ENCODE results near the gene SPRED2. TPM values are rescaled to one million over a fixed set of nuclear protein-coding genes. Genes with fewer than 3 reads are reported as not detected.
A peak's percentile ranks its signal among the peaks of the same experiment; 100 is the strongest.

Gene SPRED2
- total RNA-seq, 2 experiments from 2014 or later = 6.1 to 8.9 TPM

GRCh38 chr2:65357095-65357958 lies 75.1 kb downstream of the SPRED2 start:
- H3K36me3 Mint-ChIP-seq = no peaks in the 10 kb centered on the region

GRCh38 chr2:65355186-65355831 lies 77.1 kb downstream of the SPRED2 start:
- intact Hi-C loops (cut with micrococcal nuclease) = loop anchor here (5.0 kb wide), 1 partner anchor 128 kb away; the partner anchor contains the start of gene ACTR2
- Mint-ChIP-seq H3K27me3 (no peaks in the 10 kb centered on the region), H3K27ac (no peak overlapping the region), H3K36me3 (no peaks in the 10 kb centered on the region), H3K9me3 (no peaks in the 10 kb centered on the region), H3K4me3 (no peak overlapping the region), H3K4me1 (ENCODE audit: low read depth) (peaks cover 22% of the 10 kb centered on the region)
- POLR2A ChIA-PET = no interaction called here
- DNase-seq = no peak
- CTCF ChIA-PET = no interaction called here

More at GRCh38 chr2:65357095-65357958, 75.1 kb downstream of the SPRED2 start:
- peak; percentile 27 for DNase-seq
- H3K9me3 Mint-ChIP-seq = no peaks in the 10 kb centered on the region
- peaks cover 34% of the 10 kb centered on the region for H3K4me1 Mint-ChIP-seq (ENCODE audit: low read depth)
- intact Hi-C loops (cut with micrococcal nuclease) = loop anchor here (1.0 to 5.0 kb wide), 3 partner anchors 56 to 130 kb away; partner anchors contain the start of gene ACTR2
- H3K27ac Mint-ChIP-seq = peak overlapping the region; percentile 28
- no peaks in the 10 kb centered on the region for H3K27me3 Mint-ChIP-seq
- ChIA-PET POLR2A (interaction anchor here (1.6 to 3.7 kb wide), 2 partner anchors 37 to 80 kb away, joined by 4 to 17 read pairs; no protein-coding TSS in a partner anchor), CTCF (interaction anchor here (0.8 to 2.5 kb wide), 3 partner anchors 26 to 75 kb away, joined by 3 to 13 read pairs (median 3); no protein-coding TSS in a partner anchor)
- no peak overlapping the region for H3K4me3 Mint-ChIP-seq

DNA sequence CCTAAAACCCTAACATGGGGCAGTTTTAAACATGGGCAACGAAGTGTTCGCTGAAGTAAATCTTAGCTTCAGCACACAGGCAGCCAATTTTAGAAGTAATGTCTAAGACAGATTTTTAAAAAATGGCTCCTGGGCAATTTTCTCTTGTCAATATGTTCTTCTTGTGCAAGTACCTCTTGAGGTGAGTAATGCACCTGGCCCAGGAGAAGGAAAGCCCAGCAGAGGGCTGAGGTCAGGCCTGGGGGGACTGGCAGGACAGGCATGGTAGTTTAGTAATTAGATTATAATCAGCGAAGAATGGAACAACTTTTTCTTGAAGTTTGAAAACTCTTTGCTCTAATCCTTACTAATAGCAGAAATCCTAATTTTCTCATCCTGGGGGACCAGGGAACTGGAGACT lies 77.6 kb downstream of the SPRED2 start:
- no peak for DNase-seq
- ChIA-PET POLR2A (no interaction called here), CTCF (no interaction called here)
- Mint-ChIP-seq H3K27ac (no peak overlapping the region), H3K4me3 (no peak overlapping the region), H3K4me1 (ENCODE audit: low read depth) (peaks cover 22% of the 10 kb centered on the region), H3K9me3 (no peaks in the 10 kb centered on the region), H3K36me3 (no peaks in the 10 kb centered on the region), H3K27me3 (no peaks in the 10 kb centered on the region)
- intact Hi-C loops (cut with micrococcal nuclease) = loop anchor here (5.0 kb wide), 1 partner anchor 127 kb away; the partner anchor contains the start of gene ACTR2

GRCh38 chr2:65353927-65354326 lies 78.5 kb downstream of the SPRED2 start:
- no peak for DNase-seq
- CTCF ChIA-PET = no interaction called here
- intact Hi-C loops (cut with micrococcal nuclease) = no loop called here
- no peaks in the 10 kb centered on the region for H3K27me3 Mint-ChIP-seq
- H3K4me1 Mint-ChIP-seq (ENCODE audit: low read depth) = peaks cover 20% of the 10 kb centered on the region
- H3K9me3 Mint-ChIP-seq = no peaks in the 10 kb centered on the region
- POLR2A ChIA-PET = no interaction called here
- H3K36me3 Mint-ChIP-seq = no peaks in the 10 kb centered on the region
- H3K4me3 Mint-ChIP-seq = no peak overlapping the region
- no peak overlapping the region for H3K27ac Mint-ChIP-seq

GRCh38 chr2:65353046-65353445 lies 79.4 kb downstream of the SPRED2 start:
- Mint-ChIP-seq H3K4me1 (ENCODE audit: low read depth) (peaks cover 11% of the 10 kb centered on the region), H3K9me3 (no peaks in the 10 kb centered on the region), H3K4me3 (no peak overlapping the region), H3K36me3 (no peaks in the 10 kb centered on the region), H3K27ac (no peak overlapping the region), H3K27me3 (no peaks in the 10 kb centered on the region)
- intact Hi-C loops (cut with micrococcal nuclease) = no loop called here
- CTCF ChIA-PET = interaction anchor here (1.1 kb wide), 2 partner anchors 32 to 88 kb away, joined by 4 read pairs; no protein-coding TSS in a partner anchor
- POLR2A ChIA-PET = no interaction called here
- DNase-seq = no peak

GRCh38 chr2:65351948-65352595 lies 80.3 kb downstream of the SPRED2 start:
- CTCF ChIA-PET = interaction anchor here (1.1 kb wide), 2 partner anchors 31 to 87 kb away, joined by 4 read pairs; no protein-coding TSS in a partner anchor
- Mint-ChIP-seq H3K4me3 (no peak overlapping the region), H3K4me1 (ENCODE audit: low read depth) (peaks cover 1% of the 10 kb centered on the region), H3K36me3 (no peaks in the 10 kb centered on the region), H3K9me3 (no peaks in the 10 kb centered on the region), H3K27me3 (no peaks in the 10 kb centered on the region), H3K27ac (no peak overlapping the region)
- DNase-seq = no peak
- POLR2A ChIA-PET = no interaction called here
- intact Hi-C loops (cut with micrococcal nuclease) = no loop called here

- POLR2A ChIA-PET = interaction anchor here (1.3 kb wide), 1 partner anchor 31 kb away, joined by 4 read pairs; no protein-coding TSS in a partner anchor
- CTCF ChIA-PET = interaction anchor here (1.0 to 1.5 kb wide), 2 partner anchors 13 to 31 kb away, joined by 4 to 5 read pairs; no protein-coding TSS in a partner anchor
- Mint-ChIP-seq H3K9me3 (no peaks in the 10 kb centered on the region), H3K36me3 (no peaks in the 10 kb centered on the region), H3K4me1 (ENCODE audit: low read depth) (no peaks in the 10 kb centered on the region), H3K4me3 (no peak overlapping the region), H3K27ac (no peak overlapping the region), H3K27me3 (no peaks in the 10 kb centered on the region)
- no peak for DNase-seq
- intact Hi-C loops (cut with micrococcal nuclease) = no loop called here
Measured at GRCh38 chr2:65351234-65351947, 81.0 kb downstream of the SPRED2 start.

DNA sequence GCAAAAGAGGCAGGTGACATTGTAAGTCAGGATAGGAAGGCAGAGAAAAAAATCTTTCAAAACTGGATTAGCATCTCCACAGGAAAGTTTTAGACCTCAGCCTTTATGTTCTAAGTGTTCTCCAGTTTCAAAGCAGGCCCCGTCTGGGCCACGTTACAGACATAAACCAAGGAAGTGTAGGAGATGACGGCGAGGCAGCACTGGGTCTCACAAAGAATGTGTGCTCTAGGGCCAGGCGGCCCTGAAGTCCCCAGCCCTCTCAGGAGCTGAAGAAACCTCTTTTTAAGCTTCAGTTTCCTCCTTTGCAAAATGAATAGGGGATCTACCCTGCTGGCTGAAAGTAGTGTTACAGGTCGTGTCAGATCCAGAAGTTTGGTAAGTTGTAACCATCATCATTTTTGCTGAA lies 81.7 kb downstream of the SPRED2 start:
- ChIA-PET CTCF (interaction anchor here (1.0 to 1.5 kb wide), 2 partner anchors 14 to 30 kb away, joined by 4 to 5 read pairs; no protein-coding TSS in a partner anchor), POLR2A (interaction anchor here (1.3 kb wide), 1 partner anchor 31 kb away, joined by 4 read pairs; no protein-coding TSS in a partner anchor)
- Mint-ChIP-seq H3K36me3 (no peaks in the 10 kb centered on the region), H3K27me3 (no peaks in the 10 kb centered on the region), H3K27ac (no peak overlapping the region), H3K4me1 (ENCODE audit: low read depth) (no peaks in the 10 kb centered on the region), H3K9me3 (no peaks in the 10 kb centered on the region), H3K4me3 (no peak overlapping the region)
- intact Hi-C loops (cut with micrococcal nuclease) = no loop called here
- no peak for DNase-seq

DNA sequence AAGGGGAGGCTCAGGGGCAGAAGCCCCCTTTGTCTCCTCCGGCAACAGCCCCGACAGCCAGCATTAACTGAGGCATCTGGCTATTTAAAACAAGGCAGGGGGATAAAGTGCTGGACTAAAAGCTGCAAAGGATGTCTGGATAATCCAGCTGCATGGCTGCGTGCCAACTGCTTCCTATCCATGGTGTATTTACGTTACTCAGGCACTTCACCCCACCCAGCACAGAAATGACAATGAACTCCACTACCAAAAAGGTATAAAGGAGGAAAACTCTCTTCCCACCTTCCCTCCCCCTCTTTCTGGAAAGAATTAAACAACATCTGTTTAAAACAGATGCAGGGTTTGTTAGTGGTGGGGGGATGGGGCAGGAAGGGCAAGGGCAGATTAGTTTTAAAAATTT lies 82.5 kb downstream of the SPRED2 start:
- no peak overlapping the region for H3K27ac Mint-ChIP-seq
- H3K9me3 Mint-ChIP-seq = no peaks in the 10 kb centered on the region
- H3K27me3 Mint-ChIP-seq = no peaks in the 10 kb centered on the region
- ChIA-PET POLR2A (no interaction called here), CTCF (interaction anchor here (1.5 kb wide), 1 partner anchor 14 kb away, joined by 5 read pairs; no protein-coding TSS in a partner anchor)
- H3K36me3 Mint-ChIP-seq = no peaks in the 10 kb centered on the region
- no peak for DNase-seq
- no peaks in the 10 kb centered on the region for H3K4me1 Mint-ChIP-seq (ENCODE audit: low read depth)
- intact Hi-C loops (cut with micrococcal nuclease) = no loop called here
- H3K4me3 Mint-ChIP-seq = no peak overlapping the region

DNA sequence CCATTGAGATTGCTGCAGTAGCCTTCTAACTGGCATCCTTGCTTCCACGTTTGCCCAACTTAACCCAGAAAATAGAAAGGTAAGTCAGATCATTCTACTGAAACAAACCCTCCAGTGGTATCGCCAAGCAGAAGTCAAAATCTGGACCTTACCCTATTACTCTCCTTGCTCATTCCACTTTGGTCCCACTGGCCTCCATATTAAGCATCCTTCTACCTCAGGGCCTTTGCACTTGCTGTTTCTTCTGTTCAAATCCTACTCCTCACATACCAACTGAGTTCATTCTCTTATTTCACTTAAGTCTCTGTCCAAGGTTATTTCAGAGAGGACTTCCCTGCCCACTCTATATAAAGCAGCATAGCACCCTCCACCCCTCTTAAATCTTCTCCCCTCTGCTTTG lies 84.5 kb downstream of the SPRED2 start:
- no peaks in the 10 kb centered on the region for H3K36me3 Mint-ChIP-seq
- POLR2A ChIA-PET = no interaction called here
- no peak for DNase-seq
- intact Hi-C loops (cut with micrococcal nuclease) = no loop called here
- no peak overlapping the region for H3K4me3 Mint-ChIP-seq
- no peaks in the 10 kb centered on the region for H3K4me1 Mint-ChIP-seq (ENCODE audit: low read depth)
- H3K9me3 Mint-ChIP-seq = no peaks in the 10 kb centered on the region
- CTCF ChIA-PET = no interaction called here
- no peak overlapping the region for H3K27ac Mint-ChIP-seq
- no peaks in the 10 kb centered on the region for H3K27me3 Mint-ChIP-seq

DNA sequence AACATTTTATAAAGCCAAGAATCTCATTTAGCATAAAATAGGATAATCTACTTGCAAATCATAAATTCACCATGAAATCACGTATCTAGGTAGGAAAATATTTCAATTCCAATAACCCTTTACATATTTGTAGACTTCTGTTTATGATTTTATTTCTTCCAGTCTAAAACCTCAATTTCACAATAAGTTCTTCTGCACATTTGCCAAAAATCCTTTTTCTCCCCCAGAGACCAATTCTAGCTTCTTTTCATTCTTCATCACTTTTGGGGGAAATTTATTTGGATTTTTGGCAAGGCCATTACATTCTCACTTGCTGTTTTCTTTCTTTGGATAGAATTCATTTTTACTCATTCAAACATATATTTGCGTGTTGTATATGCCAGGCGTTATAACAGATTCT lies 86.8 kb downstream of the SPRED2 start:
- no peak for DNase-seq
- H3K9me3 Mint-ChIP-seq = no peaks in the 10 kb centered on the region
- no peaks in the 10 kb centered on the region for H3K36me3 Mint-ChIP-seq
- H3K4me1 Mint-ChIP-seq (ENCODE audit: low read depth) = no peaks in the 10 kb centered on the region
- intact Hi-C loops (cut with micrococcal nuclease) = no loop called here
- no peaks in the 10 kb centered on the region for H3K27me3 Mint-ChIP-seq
- no peak overlapping the region for H3K4me3 Mint-ChIP-seq
- ChIA-PET CTCF (no interaction called here), POLR2A (no interaction called here)
- no peak overlapping the region for H3K27ac Mint-ChIP-seq
